Measurements from ENCODE around the gene KRT78.

Gene KRT78

DNA sequence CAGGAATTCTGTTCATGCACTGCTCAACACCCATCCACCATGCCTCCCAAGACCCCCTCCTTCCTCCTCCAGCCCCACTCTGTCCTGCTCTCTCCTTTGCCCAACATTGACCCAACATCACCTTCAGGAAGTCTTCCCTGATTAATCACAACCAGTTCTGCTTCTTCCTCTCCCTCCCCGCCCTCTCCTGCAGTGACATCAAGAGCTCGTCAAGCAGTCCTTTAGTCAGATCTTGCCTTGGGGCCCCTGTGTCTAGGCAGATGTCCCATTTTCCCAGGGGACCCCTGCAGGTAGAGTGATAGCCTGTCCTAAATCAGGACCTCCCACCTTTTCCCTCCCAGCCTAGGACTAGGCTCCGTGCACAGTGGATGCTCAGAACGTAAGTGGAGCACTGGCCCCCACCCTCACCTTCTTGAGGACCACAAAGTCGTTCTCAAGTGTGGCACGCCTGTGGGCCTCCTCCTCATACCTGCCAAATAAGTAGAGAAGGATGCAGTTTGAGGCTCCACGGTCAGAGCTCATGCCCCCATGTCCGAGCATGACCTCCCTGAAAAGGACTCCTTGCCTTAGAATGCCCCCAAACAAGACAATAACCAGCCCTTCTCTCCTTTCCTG lies 2.3 kb downstream of the KRT78 start:
- H3K4me2 ChIP-seq (ENCODE audit: low read length): no peak overlapping the region
- TF ChIP-seq EZH2phosphoT487 (IDR thresholded peaks at IDR 0.05; ENCODE audit: low read depth): no peak
- TF ChIP-seq, protein P1, sequence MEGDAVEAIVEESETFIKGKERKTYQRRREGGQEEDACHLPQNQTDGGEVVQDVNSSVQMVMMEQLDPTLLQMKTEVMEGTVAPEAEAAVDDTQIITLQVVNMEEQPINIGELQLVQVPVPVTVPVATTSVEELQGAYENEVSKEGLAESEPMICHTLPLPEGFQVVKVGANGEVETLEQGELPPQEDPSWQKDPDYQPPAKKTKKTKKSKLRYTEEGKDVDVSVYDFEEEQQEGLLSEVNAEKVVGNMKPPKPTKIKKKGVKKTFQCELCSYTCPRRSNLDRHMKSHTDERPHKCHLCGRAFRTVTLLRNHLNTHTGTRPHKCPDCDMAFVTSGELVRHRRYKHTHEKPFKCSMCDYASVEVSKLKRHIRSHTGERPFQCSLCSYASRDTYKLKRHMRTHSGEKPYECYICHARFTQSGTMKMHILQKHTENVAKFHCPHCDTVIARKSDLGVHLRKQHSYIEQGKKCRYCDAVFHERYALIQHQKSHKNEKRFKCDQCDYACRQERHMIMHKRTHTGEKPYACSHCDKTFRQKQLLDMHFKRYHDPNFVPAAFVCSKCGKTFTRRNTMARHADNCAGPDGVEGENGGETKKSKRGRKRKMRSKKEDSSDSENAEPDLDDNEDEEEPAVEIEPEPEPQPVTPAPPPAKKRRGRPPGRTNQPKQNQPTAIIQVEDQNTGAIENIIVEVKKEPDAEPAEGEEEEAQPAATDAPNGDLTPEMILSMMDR (IDR thresholded peaks at IDR 0.05; ENCODE audit: low read depth, low read length): no peak
- H3K79me2 ChIP-seq (ENCODE audit: low read length): no peaks in the 10 kb centered on the region
- peaks cover 4% of the 10 kb centered on the region; the same call in 1 of the 2 replicates for H3K4me1 ChIP-seq (ENCODE audit: low read length)
- no peak overlapping the region for H3K27ac ChIP-seq (ENCODE audit: low read length)
- no peak overlapping the region for H2AFZ ChIP-seq (ENCODE audit: low read depth, low read length)
- no peak overlapping the region for H3K4me3 ChIP-seq (ENCODE audit: low read length)
- H3K9ac ChIP-seq (ENCODE audit: low read length): no peak overlapping the region
- H3K36me3 ChIP-seq (replicated peaks; ENCODE audit: low read depth, low read length): no peaks in the 10 kb centered on the region
- H3K27me3 ChIP-seq (ENCODE audit: low read depth, low read length): peaks cover 6% of the 10 kb centered on the region
- no peaks in the 10 kb centered on the region for H4K20me1 ChIP-seq (ENCODE audit: insufficient read depth, low read length)
- H3K9me3 ChIP-seq (ENCODE audit: insufficient read depth, low read length): no peaks in the 10 kb centered on the region

DNA sequence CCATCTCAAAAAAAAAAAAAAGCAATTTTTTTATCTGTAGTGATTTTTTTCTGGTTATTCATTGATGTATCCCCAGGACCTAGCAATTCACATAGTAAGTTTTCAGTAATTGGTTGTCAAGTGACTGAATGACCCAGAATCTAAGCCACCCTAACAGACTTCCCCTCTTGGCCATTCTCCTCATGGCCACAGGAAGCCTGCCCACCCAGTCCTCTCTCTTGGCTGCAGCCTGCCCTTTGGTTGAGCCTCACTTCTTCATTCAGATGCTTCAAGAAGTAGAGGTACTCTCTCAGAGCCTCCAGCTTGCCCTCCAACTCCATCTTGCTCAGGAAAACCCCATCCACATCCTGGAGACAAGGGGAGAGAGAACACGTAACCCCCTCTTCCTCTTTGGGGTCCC lies 2.8 kb downstream of the KRT78 start:
- no peak overlapping the region for H3K4me3 ChIP-seq (ENCODE audit: low read length)
- no peaks in the 10 kb centered on the region for H4K20me1 ChIP-seq (ENCODE audit: insufficient read depth, low read length)
- H2AFZ ChIP-seq (ENCODE audit: low read depth, low read length): no peak overlapping the region
- no peak overlapping the region for H3K4me2 ChIP-seq (ENCODE audit: low read length)
- H3K9me3 ChIP-seq (ENCODE audit: insufficient read depth, low read length): no peaks in the 10 kb centered on the region
- no peaks in the 10 kb centered on the region for H3K36me3 ChIP-seq (replicated peaks; ENCODE audit: low read depth, low read length)
- H3K79me2 ChIP-seq (ENCODE audit: low read length): no peaks in the 10 kb centered on the region
- H3K4me1 ChIP-seq (ENCODE audit: low read length): peaks cover 4% of the 10 kb centered on the region; the same call in 1 of the 2 replicates
- TF ChIP-seq EZH2phosphoT487 (IDR thresholded peaks at IDR 0.05; ENCODE audit: low read depth): no peak
- TF ChIP-seq, protein P1 (IDR thresholded peaks at IDR 0.05; ENCODE audit: low read depth, low read length): no peak
- no peak overlapping the region for H3K27ac ChIP-seq (ENCODE audit: low read length)
- peaks cover 6% of the 10 kb centered on the region for H3K27me3 ChIP-seq (ENCODE audit: low read depth, low read length)
- no peak overlapping the region for H3K9ac ChIP-seq (ENCODE audit: low read length)

DNA sequence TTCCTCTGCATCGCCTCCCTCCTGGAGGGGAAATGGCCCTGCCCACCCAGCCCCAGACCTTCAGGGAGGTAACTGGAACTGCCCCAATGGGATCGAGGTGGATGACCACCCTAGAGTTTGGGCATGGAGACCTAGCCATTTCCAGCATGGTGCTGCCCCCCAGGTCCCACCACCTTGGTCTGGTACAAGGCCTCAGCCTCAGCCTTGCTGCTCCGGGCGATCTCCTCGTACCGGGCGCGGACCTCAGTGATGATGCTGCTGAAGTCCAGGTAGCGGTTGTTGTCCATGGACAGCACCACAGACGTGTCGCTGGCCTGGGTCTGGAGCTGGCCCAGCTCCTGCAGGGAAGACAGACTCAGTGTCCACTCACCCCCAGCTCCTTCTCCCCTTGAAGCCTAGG lies 4.4 kb downstream of the KRT78 start:
- TF ChIP-seq, protein P1 (IDR thresholded peaks at IDR 0.05; ENCODE audit: low read depth, low read length): no peak
- no peak for TF ChIP-seq EZH2phosphoT487 (IDR thresholded peaks at IDR 0.05; ENCODE audit: low read depth)
- Histone ChIP-seq H3K9ac (ENCODE audit: low read length) (no peak overlapping the region), H3K27me3 (ENCODE audit: low read depth, low read length) (peaks cover 9% of the 10 kb centered on the region; the same call in 1 of the 2 replicates), H4K20me1 (ENCODE audit: insufficient read depth, low read length) (no peaks in the 10 kb centered on the region), H3K79me2 (ENCODE audit: low read length) (no peaks in the 10 kb centered on the region), H3K4me3 (ENCODE audit: low read length) (no peak overlapping the region), H2AFZ (ENCODE audit: low read depth, low read length) (no peak overlapping the region), H3K4me2 (ENCODE audit: low read length) (no peak overlapping the region), H3K27ac (ENCODE audit: low read length) (no peak overlapping the region), H3K9me3 (ENCODE audit: insufficient read depth, low read length) (no peaks in the 10 kb centered on the region), H3K4me1 (ENCODE audit: low read length) (peaks cover 4% of the 10 kb centered on the region; the same call in 1 of the 2 replicates), H3K36me3 (replicated peaks; ENCODE audit: low read depth, low read length) (no peaks in the 10 kb centered on the region)

DNA sequence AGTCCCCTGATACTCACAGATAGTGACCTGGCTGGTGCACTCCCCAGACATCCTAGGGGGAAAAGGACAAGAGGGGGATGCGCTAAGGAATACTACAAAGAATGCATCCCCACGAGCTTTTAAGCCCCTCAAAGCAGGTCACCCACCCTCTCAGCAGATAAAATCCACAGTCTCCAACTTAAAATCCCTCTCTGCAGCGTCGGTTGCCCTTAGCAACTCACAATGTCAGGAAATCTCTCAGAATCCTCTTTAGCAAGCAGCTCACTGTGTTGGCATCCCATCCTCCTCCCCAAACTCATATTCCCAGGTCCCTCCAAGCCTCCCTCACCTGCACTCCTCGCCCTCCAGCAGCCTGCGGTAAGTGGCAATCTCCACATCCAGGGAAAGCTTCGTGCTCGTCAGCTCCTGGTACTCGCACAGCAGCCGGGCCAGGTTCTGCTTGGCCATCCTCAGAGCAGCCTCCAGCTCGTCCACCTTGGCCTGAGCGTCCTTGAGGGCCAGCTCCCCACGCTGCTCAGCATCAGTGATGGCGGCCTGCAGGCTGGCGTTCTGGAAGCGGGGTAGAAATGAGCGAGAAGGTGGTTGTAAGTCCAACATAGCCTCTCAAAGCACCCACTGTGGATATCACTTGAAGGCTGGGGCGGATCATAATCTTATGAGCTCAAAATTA lies 9.2 kb downstream of the KRT78 start:
- H3K9ac ChIP-seq (ENCODE audit: low read length): no peak overlapping the region
- TF ChIP-seq, protein P1 (IDR thresholded peaks at IDR 0.05; ENCODE audit: low read depth, low read length): no peak
- no peak for TF ChIP-seq EZH2phosphoT487 (IDR thresholded peaks at IDR 0.05; ENCODE audit: low read depth)
- H2AFZ ChIP-seq (ENCODE audit: low read depth, low read length): no peak overlapping the region
- H3K4me3 ChIP-seq (ENCODE audit: low read length): no peak overlapping the region
- no peaks in the 10 kb centered on the region for H3K79me2 ChIP-seq (ENCODE audit: low read length)
- no peaks in the 10 kb centered on the region for H4K20me1 ChIP-seq (ENCODE audit: insufficient read depth, low read length)
- no peak overlapping the region for H3K4me2 ChIP-seq (ENCODE audit: low read length)
- no peak overlapping the region for H3K27ac ChIP-seq (ENCODE audit: low read length)
- peaks cover 35% of the 10 kb centered on the region for H3K27me3 ChIP-seq (ENCODE audit: low read depth, low read length)
- no peaks in the 10 kb centered on the region for H3K9me3 ChIP-seq (ENCODE audit: insufficient read depth, low read length)
- peaks cover 9% of the 10 kb centered on the region for H3K4me1 ChIP-seq (ENCODE audit: low read length)
- H3K36me3 ChIP-seq (replicated peaks; ENCODE audit: low read depth, low read length): no peaks in the 10 kb centered on the region
